ENCODE measurements around the gene CISTR.
"Not testable (repeated sequence)": the region's sequence is repeated elsewhere in the genome, so short reads cannot be mapped to it uniquely, and the experiment has no call there.

Gene CISTR

GRCh38 chr12:53751336-53752191 lies at the start of gene CISTR:
Gene CISTR, minus strand, starts transcription at chr12:53751979.
- FAIRE-seq, result no peak
- DNase-seq (ENCODE audit: insufficient read length, low spot score), result no peak
- no peak for TF ChIP-seq POLR2A (IDR thresholded peaks at IDR 0.05; ENCODE audit: low read depth, low read length)

GRCh38 chr12:53798575-53798974 lies 46.8 kb upstream of the CISTR start:
- FAIRE-seq (peak; percentile 94), DNase-seq (ENCODE audit: insufficient read length, low spot score) (no peak)

GRCh38 chr12:53795927-53796326 lies 44.1 kb upstream of the CISTR start:
- no peak for TF ChIP-seq POLR2A (IDR thresholded peaks at IDR 0.05; ENCODE audit: low read depth, low read length)
- no peak for DNase-seq (ENCODE audit: insufficient read length, low spot score)
- no peak for FAIRE-seq

More at GRCh38 chr12:53798575-53798974, 46.8 kb upstream of the CISTR start:
- no peak for TF ChIP-seq POLR2A (IDR thresholded peaks at IDR 0.05; ENCODE audit: low read depth, low read length)

- TF ChIP-seq POLR2A (IDR thresholded peaks at IDR 0.05; ENCODE audit: low read depth, low read length), result no peak
- no peak for DNase-seq (ENCODE audit: insufficient read length, low spot score)
These were observed 41.4 kb upstream of the CISTR start for GRCh38 chr12:53793221-53793620.

GRCh38 chr12:53791735-53792326 lies 40.1 kb upstream of the CISTR start:
- no peak for TF ChIP-seq POLR2A (IDR thresholded peaks at IDR 0.05; ENCODE audit: low read depth, low read length)
- FAIRE-seq (no peak), DNase-seq (ENCODE audit: insufficient read length, low spot score) (no peak)

More at GRCh38 chr12:53793221-53793620, 41.4 kb upstream of the CISTR start:
- no peak for FAIRE-seq

- no peak for FAIRE-seq
- no peak for DNase-seq (ENCODE audit: insufficient read length, low spot score)
These were observed 37.8 kb upstream of the CISTR start for GRCh38 chr12:53789570-53789969.

GRCh38 chr12:53788892-53789291 lies 37.1 kb upstream of the CISTR start:
- FAIRE-seq (no peak), DNase-seq (ENCODE audit: insufficient read length, low spot score) (no peak)
- TF ChIP-seq POLR2A (IDR thresholded peaks at IDR 0.05; ENCODE audit: low read depth, low read length), result no peak

More at GRCh38 chr12:53789570-53789969, 37.8 kb upstream of the CISTR start:
- TF ChIP-seq POLR2A (IDR thresholded peaks at IDR 0.05; ENCODE audit: low read depth, low read length), result no peak

GRCh38 chr12:53786411-53786810 lies 34.6 kb upstream of the CISTR start:
- no peak for TF ChIP-seq POLR2A (IDR thresholded peaks at IDR 0.05; ENCODE audit: low read depth, low read length)
- no peak for FAIRE-seq
- DNase-seq (ENCODE audit: insufficient read length, low spot score), result no peak

GRCh38 chr12:53785161-53785560 lies 33.4 kb upstream of the CISTR start:
- no peak for DNase-seq (ENCODE audit: insufficient read length, low spot score)
- FAIRE-seq, result no peak
- TF ChIP-seq POLR2A (IDR thresholded peaks at IDR 0.05; ENCODE audit: low read depth, low read length), result no peak

- FAIRE-seq, result no peak
- TF ChIP-seq POLR2A (IDR thresholded peaks at IDR 0.05; ENCODE audit: low read depth, low read length), result no peak
- DNase-seq (ENCODE audit: insufficient read length, low spot score), result no peak
These were observed 30.4 kb upstream of the CISTR start for GRCh38 chr12:53782093-53782703.

GRCh38 chr12:53781228-53781801 lies 29.5 kb upstream of the CISTR start:
- no peak for TF ChIP-seq POLR2A (IDR thresholded peaks at IDR 0.05; ENCODE audit: low read depth, low read length)
- DNase-seq (ENCODE audit: insufficient read length, low spot score) (no peak), FAIRE-seq (no peak)

GRCh38 chr12:53780323-53780722 lies 28.5 kb upstream of the CISTR start:
- FAIRE-seq, result no peak
- no peak for DNase-seq (ENCODE audit: insufficient read length, low spot score)
- TF ChIP-seq POLR2A (IDR thresholded peaks at IDR 0.05; ENCODE audit: low read depth, low read length), result no peak

- not testable (repeated sequence) for DNase-seq (ENCODE audit: insufficient read length, low spot score)
These were observed 27.9 kb upstream of the CISTR start for GRCh38 chr12:53779679-53780078.

More at GRCh38 chr12:53779679-53780078, 27.9 kb upstream of the CISTR start:
- not testable (repeated sequence) for FAIRE-seq

Data from H54 (cell line).